Stomach (tissue), 9 donors: ENCODE data around the gene SMIM29. TPM values are rescaled to one million over a fixed set of nuclear protein-coding genes. Genes with fewer than 3 reads are reported as not detected.

Experiments
- DNase-seq, 2 donors: peaks; one replicate each; pipeline versions ENCODE4 v3.0.0 to v3.0.0-alpha.2; 2013 to 2019
- H3K27ac ChIP-seq, 5 donors: fragments of 200-600 bp in 4 of 5; sonication (generic) in 4 of 5; one replicate each; pipeline ENCODE4 v1.5.1; 2013 to 2019; ENCODE audit warnings: mild to moderate bottlenecking in 1 of 5, moderate library complexity in 1 of 5
- H3K27me3 ChIP-seq, 3 donors: fragments of 200-600 bp; sonication (generic); one replicate each; pipeline ENCODE4 v1.5.1; 2017 to 2019; ENCODE audit warnings: mixed run types in 1 of 3
- H3K36me3 ChIP-seq, 4 donors: fragments of 200-600 bp; sonication (generic); 1 replicate in 3 of 4; 2 replicates in 1 of 4; pipeline ENCODE4 v1.5.1; 2016 to 2019
- H3K4me1 ChIP-seq, 4 donors: fragments of 200-600 bp; sonication (generic); one replicate each; pipeline ENCODE4 v1.5.1; 2016 to 2019
- H3K4me3 ChIP-seq, 4 donors: fragments of 200-600 bp; sonication (generic) in 3 of 4; one replicate each; pipeline ENCODE4 v1.5.1; 2016 to 2019; ENCODE audit warnings: mild to moderate bottlenecking in 1 of 4
- H3K9me3 ChIP-seq, 4 donors: fragments of 200-600 bp; sonication (generic); one replicate each; pipeline ENCODE4 v1.5.1; 2016 to 2019
- EP300 ChIP-seq: sonication (generic); formaldehyde crosslinking; IDR thresholded peaks from one replicate; pipeline ENCODE4 v1.6.1; 2017; ENCODE audit warnings: antibody characterized with exemption
- POLR2A ChIP-seq, 4 donors: fragments of 450-650 bp; IDR thresholded peaks; one replicate each; pipeline ENCODE4 v1.6.1; 2016; ENCODE audit warnings: antibody characterized with exemption in 4 of 4, control low read depth in 2 of 4, mild to moderate bottlenecking in 1 of 4, moderate library complexity in 1 of 4
- POLR2AphosphoS5 ChIP-seq, 3 donors: sonication (generic); formaldehyde crosslinking; IDR thresholded peaks; one replicate each; pipeline ENCODE4 v1.6.1; 2016; ENCODE audit warnings: antibody characterized with exemption in 3 of 3
- WGBS, 5 donors: extraction: QIAGEN DNeasy Blood & Tissue Kit in 3 of 5; methylation state at CpG; one replicate each; pipeline versions ENCODE4 v1.1.5 to v1.1.7; 2013 to 2018; 5-methylcytosine and 5-hydroxymethylcytosine counted together
- intact Hi-C: fragments of 100-400 bp; cut with DNase I; formaldehyde crosslinking; loops from one replicate; pipeline ENCODE4 v1.15.1; 2023; ENCODE audit warnings: low total_unique reads
- polyA plus RNA-seq, 3 donors: library from polyadenylated mRNA; stranded (reverse); fragments of 200-250 nt; gene quantifications; one replicate each; pipeline ENCODE4 v1.2.3, GENCODE V29; 2013
- total RNA-seq, 5 donors: library from RNA; depleted of rRNA; stranded (reverse); fragments of >200 nt; gene quantifications; one replicate each; pipeline versions ENCODE4 v1.1.0 to v1.2.3, GENCODE V29; 2014 to 2016
- TF ChIP-seq, protein P1 (sequence below), 7 experiments: fragments of 450-650 bp in 4 of 7; fragments of 200-600 bp in 3 of 7; sonication (generic) in 3 of 7; IDR thresholded peaks; one replicate each; pipeline ENCODE4 v1.5.1; 2016 to 2019; ENCODE audit warnings: antibody characterized with exemption in 7 of 7, control low read depth in 2 of 7, mild to moderate bottlenecking in 1 of 7
- donor health status: healthy with polysubstance abuse.
- donor health status: Bipolar disorder and iron deficiency.
- donor health status: healthy.

Gene SMIM29
- total and polyA plus RNA-seq, 8 donors, result 2.8 to 49.1 (median 26.7) TPM

DNA sequence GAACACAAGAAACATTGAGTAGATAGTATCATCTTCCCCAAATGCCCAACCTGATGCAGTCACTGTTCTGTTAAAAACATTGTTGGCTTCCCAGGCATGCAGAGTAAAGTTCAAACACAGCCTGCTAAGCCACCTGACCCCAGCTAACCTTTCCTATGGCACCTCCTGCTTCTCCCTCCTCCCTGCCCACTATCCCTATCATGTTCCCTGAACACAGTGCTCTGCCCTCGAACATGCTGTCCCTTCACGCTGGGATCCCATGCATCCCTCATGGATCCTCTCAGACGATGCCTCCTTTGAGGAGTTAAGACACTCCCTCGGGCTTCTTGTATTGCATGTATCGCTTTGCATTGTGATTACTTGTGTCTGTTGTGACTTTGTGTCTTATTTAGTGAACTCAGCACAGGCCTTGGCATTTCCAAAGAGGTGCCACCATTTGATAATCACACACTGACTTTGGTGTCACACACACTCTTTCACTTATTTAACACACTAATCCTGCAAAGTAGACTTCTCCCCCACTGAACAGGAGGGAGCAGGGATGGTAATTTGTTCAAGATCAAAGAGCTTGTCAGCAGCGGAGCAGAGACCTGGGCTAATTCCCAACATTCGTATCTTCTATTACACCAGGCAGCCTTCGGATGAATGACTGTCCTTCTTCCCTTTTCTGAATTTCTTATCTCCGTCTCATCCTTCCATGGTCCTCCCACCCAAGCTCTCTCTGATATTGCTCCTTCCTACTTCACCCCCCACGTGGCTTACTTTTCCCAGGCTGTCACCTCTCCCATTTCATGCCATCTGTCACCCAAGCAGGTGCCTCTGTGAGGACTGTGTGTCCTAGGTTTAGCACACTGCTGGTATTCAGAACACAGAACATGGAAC lies 28.3 kb upstream of the SMIM29 start:
- intact Hi-C loops, result no loop called here
- H3K27ac ChIP-seq, result no peak overlapping the region
- TF ChIP-seq, protein P1, sequence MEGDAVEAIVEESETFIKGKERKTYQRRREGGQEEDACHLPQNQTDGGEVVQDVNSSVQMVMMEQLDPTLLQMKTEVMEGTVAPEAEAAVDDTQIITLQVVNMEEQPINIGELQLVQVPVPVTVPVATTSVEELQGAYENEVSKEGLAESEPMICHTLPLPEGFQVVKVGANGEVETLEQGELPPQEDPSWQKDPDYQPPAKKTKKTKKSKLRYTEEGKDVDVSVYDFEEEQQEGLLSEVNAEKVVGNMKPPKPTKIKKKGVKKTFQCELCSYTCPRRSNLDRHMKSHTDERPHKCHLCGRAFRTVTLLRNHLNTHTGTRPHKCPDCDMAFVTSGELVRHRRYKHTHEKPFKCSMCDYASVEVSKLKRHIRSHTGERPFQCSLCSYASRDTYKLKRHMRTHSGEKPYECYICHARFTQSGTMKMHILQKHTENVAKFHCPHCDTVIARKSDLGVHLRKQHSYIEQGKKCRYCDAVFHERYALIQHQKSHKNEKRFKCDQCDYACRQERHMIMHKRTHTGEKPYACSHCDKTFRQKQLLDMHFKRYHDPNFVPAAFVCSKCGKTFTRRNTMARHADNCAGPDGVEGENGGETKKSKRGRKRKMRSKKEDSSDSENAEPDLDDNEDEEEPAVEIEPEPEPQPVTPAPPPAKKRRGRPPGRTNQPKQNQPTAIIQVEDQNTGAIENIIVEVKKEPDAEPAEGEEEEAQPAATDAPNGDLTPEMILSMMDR (IDR thresholded peaks at IDR 0.05), result no peak
- TF ChIP-seq EP300 (no peak), POLR2AphosphoS5 (IDR thresholded peaks at IDR 0.05) (no peak), POLR2A (IDR thresholded peaks at IDR 0.05) (no peak)
- no peak overlapping the region for H3K4me3 ChIP-seq
- no peak for DNase-seq
- no peaks in the 10 kb centered on the region for H3K27me3 ChIP-seq
- WGBS, 5 donors, result 66 to 73% (median 71%) methylated on average over 10 of the region's 10 CpGs
- peaks cover 0 to 16% (median 11%) of the 10 kb centered on the region in 4 donors for H3K4me1 ChIP-seq
- peaks cover 0 to 13% (median 7%) of the 10 kb centered on the region in 4 donors for H3K36me3 ChIP-seq
- no peaks in the 10 kb centered on the region for H3K9me3 ChIP-seq

DNA sequence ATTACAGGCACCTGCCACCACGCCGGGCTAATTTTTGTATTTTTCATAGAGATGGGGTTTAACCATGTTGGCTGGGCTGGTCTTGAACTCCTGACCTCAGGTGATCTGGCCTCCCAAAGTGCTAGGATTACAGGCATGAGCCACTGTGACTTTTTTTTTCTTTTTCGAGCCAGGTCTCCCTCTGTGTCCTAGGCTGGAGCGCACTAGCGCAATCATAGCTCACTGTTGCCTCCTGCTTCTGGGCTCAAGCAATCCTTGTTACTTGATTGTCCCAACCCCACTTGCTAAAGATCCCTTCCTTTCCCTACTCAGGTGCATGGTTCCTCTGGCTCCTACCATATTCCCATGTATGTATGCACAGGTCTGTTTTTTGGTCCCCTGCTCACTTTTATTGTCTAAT lies 27.4 kb upstream of the SMIM29 start:
- Histone ChIP-seq H3K4me1 (peaks cover 0 to 15% (median 11%) of the 10 kb centered on the region in 4 donors), H3K27ac (no peak overlapping the region), H3K4me3 (no peak overlapping the region), H3K27me3 (no peaks in the 10 kb centered on the region), H3K9me3 (no peaks in the 10 kb centered on the region), H3K36me3 (peaks cover 0 to 12% (median 6%) of the 10 kb centered on the region in 4 donors)
- TF ChIP-seq POLR2A (IDR thresholded peaks at IDR 0.05) (no peak), POLR2AphosphoS5 (IDR thresholded peaks at IDR 0.05) (no peak), EP300 (no peak)
- TF ChIP-seq, protein P1 (IDR thresholded peaks at IDR 0.05), result no peak
- intact Hi-C loops, result no loop called here
- 82 to 94% (median 92%) methylated on average over 5 of the region's 5 CpGs for WGBS, 5 donors
- DNase-seq, result no peak

DNA sequence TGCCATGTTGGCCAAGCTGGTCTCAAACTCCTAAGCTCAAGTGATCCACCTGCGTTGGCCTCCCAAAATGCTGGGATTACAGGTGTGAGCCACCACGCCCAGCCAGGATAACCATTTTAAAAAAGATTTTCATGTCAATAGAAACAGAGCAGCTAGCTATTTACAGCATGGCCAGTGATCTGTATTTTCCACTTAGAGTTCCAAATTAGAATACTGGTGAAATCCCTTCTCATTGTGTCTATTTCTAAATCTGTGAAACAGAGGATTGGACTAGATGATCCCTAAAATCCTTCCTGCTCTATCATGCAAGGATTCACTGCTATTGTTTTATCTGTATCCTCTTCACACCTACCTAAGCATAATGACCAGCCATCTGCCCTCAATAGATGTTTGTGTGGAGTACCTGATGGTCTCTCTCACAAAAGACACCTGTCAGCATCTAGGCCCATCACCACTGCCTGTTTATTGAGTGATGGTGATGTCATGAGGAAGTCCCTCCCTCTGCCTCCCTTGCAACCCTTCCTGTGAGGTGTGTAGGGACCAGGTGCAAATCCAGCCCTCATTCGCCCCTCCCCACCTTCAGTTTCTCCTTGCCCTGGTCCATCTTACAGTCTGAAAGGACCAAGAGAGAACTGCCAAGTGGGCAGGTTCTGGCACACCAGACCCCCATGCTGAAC lies 26.5 kb upstream of the SMIM29 start:
- WGBS, 5 donors, result 85 to 98% (median 92%) methylated on average over 3 of the region's 3 CpGs

DNA sequence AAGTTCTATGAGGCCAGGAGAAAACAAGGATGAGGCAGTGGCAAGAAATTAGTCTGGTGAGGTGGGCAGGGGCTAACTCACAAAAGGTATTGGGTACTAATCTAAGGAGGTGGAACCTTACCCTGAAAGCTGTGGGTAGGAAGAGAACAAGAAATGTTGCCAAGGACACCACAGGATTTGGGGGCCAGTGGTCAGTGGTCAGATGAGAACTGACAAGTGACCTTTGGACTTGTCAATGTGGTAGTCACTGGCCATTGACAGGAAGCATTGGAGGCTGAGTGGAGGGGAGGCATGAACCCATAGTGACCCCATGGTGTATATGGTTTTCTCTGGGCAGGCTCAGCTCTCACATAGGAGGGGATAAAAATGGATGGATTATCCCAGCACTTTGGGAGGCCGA lies 25.3 kb upstream of the SMIM29 start:
- H3K27me3 ChIP-seq, result no peaks in the 10 kb centered on the region
- no peak overlapping the region for H3K4me3 ChIP-seq
- no peaks in the 10 kb centered on the region for H3K9me3 ChIP-seq
- H3K36me3 ChIP-seq, result peaks cover 0 to 1% (median 0%) of the 10 kb centered on the region in 4 donors
- peaks cover 0 to 15% (median 11%) of the 10 kb centered on the region in 4 donors for H3K4me1 ChIP-seq
- no peak overlapping the region for H3K27ac ChIP-seq
- no peak for TF ChIP-seq EP300
- TF ChIP-seq, protein P1 (IDR thresholded peaks at IDR 0.05), result no peak
- whole genome bisulfite sequencing, 5 donors, result 93 to 100% (median 96%) methylated on average over 1 of the region's 1 CpG
- intact Hi-C loops, result no loop called here
- no peak for DNase-seq

More for the DNA sequence above, 26.5 kb upstream of the SMIM29 start:
- Histone ChIP-seq H3K4me1 (peaks cover 0 to 15% (median 11%) of the 10 kb centered on the region in 4 donors), H3K27me3 (no peaks in the 10 kb centered on the region), H3K9me3 (no peaks in the 10 kb centered on the region), H3K4me3 (no peak overlapping the region), H3K27ac (no peak overlapping the region), H3K36me3 (peaks cover 0 to 12% (median 6%) of the 10 kb centered on the region in 4 donors)
- TF ChIP-seq, protein P1 (IDR thresholded peaks at IDR 0.05), result no peak
- TF ChIP-seq POLR2AphosphoS5 (IDR thresholded peaks at IDR 0.05), result no peak
- no peak for TF ChIP-seq EP300
- no peak for TF ChIP-seq POLR2A (IDR thresholded peaks at IDR 0.05)
- intact Hi-C loops, result no loop called here
- no peak for DNase-seq
